Activated naive CD8-positive, alpha-beta T cell treated with anti-CD3 and anti-CD28 coated beads, Interleukin-2, amount 50 U/mL, for 24 hours (primary cell): ENCODE measurements around the gene PAX6.

Experiments
- ATAC-seq: fragments of 150-1000 bp; cut with Tn5 transposase; one replicate; pipeline ENCODE4 v1.10.0; 2021
- DNase-seq: peaks from one replicate; pipeline ENCODE4 v3.0.0; 2021
- H3K27ac Mint-ChIP-seq: one replicate; pipeline ENCODE4 v1.8.0; 2021; ENCODE audit warnings: mild to moderate bottlenecking, mixed read lengths
- H3K27me3 Mint-ChIP-seq: one replicate; pipeline ENCODE4 v1.8.0; 2021; ENCODE audit warnings: mixed read lengths
- H3K36me3 Mint-ChIP-seq: one replicate; pipeline ENCODE4 v1.8.0; 2021; ENCODE audit warnings: low read depth, mixed read lengths
- H3K4me1 Mint-ChIP-seq: one replicate; pipeline ENCODE4 v1.8.0; 2021; ENCODE audit warnings: mixed read lengths
- H3K4me3 Mint-ChIP-seq: one replicate; pipeline ENCODE4 v1.8.0; 2021; ENCODE audit warnings: mild to moderate bottlenecking, moderate library complexity, mixed read lengths
- H3K9me3 Mint-ChIP-seq: one replicate; pipeline ENCODE4 v1.8.0; 2021; ENCODE audit warnings: mixed read lengths

The PAX6 gene

GRCh38 chr11:31786996-31787685 is 24.0 kb downstream of the PAX6 start:
- no peak for ATAC-seq
- H3K9me3 Mint-ChIP-seq: no peaks in the 10 kb centered on the region
- H3K27me3 Mint-ChIP-seq: peaks cover 9% of the 10 kb centered on the region
- no peak overlapping the region for H3K4me3 Mint-ChIP-seq
- no peak overlapping the region for H3K27ac Mint-ChIP-seq
- no peak for DNase-seq
- no peaks in the 10 kb centered on the region for H3K4me1 Mint-ChIP-seq
- peaks cover 4% of the 10 kb centered on the region for H3K36me3 Mint-ChIP-seq

GRCh38 chr11:31784611-31785010 is 26.5 kb downstream of the PAX6 start:
- Mint-ChIP-seq H3K36me3 (peaks cover 6% of the 10 kb centered on the region), H3K27me3 (no peaks in the 10 kb centered on the region), H3K9me3 (no peaks in the 10 kb centered on the region), H3K4me1 (no peaks in the 10 kb centered on the region), H3K27ac (no peak overlapping the region), H3K4me3 (no peak overlapping the region)
- DNase-seq (no peak), ATAC-seq (no peak)

DNA sequence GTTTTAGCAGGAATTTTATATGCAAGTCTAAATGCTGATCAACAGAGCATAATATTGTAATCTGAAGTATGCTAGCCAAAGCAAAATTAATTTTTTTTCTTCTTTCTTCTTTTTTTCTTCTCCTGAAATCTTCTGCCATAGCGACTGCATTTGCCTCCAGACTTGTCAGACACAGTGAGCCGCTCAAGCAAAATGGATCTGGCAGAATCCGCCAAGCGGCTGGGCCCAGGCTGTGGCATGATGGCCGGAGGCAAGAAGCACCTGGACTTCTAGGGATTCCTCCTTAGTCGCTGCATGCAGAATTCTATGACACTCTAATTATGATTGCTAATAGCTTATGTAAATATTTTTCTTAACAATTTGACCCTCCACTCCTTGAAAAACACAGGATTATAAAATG is 27.9 kb downstream of the PAX6 start:
- ATAC-seq: no peak
- Mint-ChIP-seq H3K4me1 (no peaks in the 10 kb centered on the region), H3K27ac (no peak overlapping the region), H3K9me3 (no peaks in the 10 kb centered on the region), H3K36me3 (peaks cover 6% of the 10 kb centered on the region), H3K4me3 (no peak overlapping the region), H3K27me3 (no peaks in the 10 kb centered on the region)
- no peak for DNase-seq

- Mint-ChIP-seq H3K9me3 (peaks cover 3% of the 10 kb centered on the region), H3K4me1 (no peaks in the 10 kb centered on the region), H3K27me3 (no peaks in the 10 kb centered on the region), H3K36me3 (peaks cover 8% of the 10 kb centered on the region), H3K4me3 (no peak overlapping the region), H3K27ac (no peak overlapping the region)
- ATAC-seq: no peak
- no peak for DNase-seq
Measured at GRCh38 chr11:31782257-31782656, 28.9 kb downstream of the PAX6 start.

- Mint-ChIP-seq H3K27me3 (no peaks in the 10 kb centered on the region), H3K36me3 (peaks cover 8% of the 10 kb centered on the region), H3K4me3 (no peak overlapping the region), H3K27ac (no peak overlapping the region), H3K9me3 (peaks cover 3% of the 10 kb centered on the region), H3K4me1 (no peaks in the 10 kb centered on the region)
- DNase-seq (no peak), ATAC-seq (no peak)
Measured at GRCh38 chr11:31780480-31780971, 30.6 kb downstream of the PAX6 start.

DNA sequence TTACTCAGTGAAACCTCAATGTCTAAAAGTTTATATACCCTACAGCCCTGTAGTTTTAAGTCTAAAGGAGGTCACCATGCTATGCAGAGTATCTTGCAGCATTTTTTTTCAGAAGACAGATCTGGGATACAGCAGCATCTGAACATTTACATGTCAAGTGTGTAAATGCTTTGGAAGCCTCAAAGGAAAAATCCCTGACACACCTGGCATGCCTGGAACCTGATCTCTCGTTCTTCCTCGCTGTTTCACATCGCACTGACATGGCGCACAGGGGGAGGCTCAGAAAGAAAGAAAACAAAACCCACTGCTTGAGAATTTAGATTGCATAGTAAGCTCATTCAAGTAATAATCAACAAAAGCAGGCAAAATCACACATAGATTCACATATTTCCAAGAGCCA is 31.0 kb downstream of the PAX6 start:
- H3K27me3 Mint-ChIP-seq: no peaks in the 10 kb centered on the region
- H3K36me3 Mint-ChIP-seq: peaks cover 8% of the 10 kb centered on the region
- ATAC-seq: no peak
- no peak for DNase-seq
- H3K4me1 Mint-ChIP-seq: no peaks in the 10 kb centered on the region
- no peak overlapping the region for H3K4me3 Mint-ChIP-seq
- H3K9me3 Mint-ChIP-seq: peaks cover 3% of the 10 kb centered on the region
- H3K27ac Mint-ChIP-seq: no peak overlapping the region

GRCh38 chr11:31779374-31779791 is 31.7 kb downstream of the PAX6 start:
- DNase-seq (no peak), ATAC-seq (no peak)
- no peaks in the 10 kb centered on the region for H3K27me3 Mint-ChIP-seq

GRCh38 chr11:31772412-31772811 is 38.7 kb downstream of the PAX6 start:
- ATAC-seq (no peak), DNase-seq (no peak)
- H3K36me3 Mint-ChIP-seq: peaks cover 9% of the 10 kb centered on the region
- peaks cover 1% of the 10 kb centered on the region for H3K9me3 Mint-ChIP-seq
- no peaks in the 10 kb centered on the region for H3K27me3 Mint-ChIP-seq
- no peak overlapping the region for H3K27ac Mint-ChIP-seq
- H3K4me1 Mint-ChIP-seq: no peaks in the 10 kb centered on the region
- no peak overlapping the region for H3K4me3 Mint-ChIP-seq

More at GRCh38 chr11:31779374-31779791, 31.7 kb downstream of the PAX6 start:
- H3K27ac Mint-ChIP-seq: no peak overlapping the region
- peaks cover 3% of the 10 kb centered on the region for H3K9me3 Mint-ChIP-seq
- no peaks in the 10 kb centered on the region for H3K4me1 Mint-ChIP-seq
- H3K4me3 Mint-ChIP-seq: no peak overlapping the region
- H3K36me3 Mint-ChIP-seq: peaks cover 8% of the 10 kb centered on the region

DNA sequence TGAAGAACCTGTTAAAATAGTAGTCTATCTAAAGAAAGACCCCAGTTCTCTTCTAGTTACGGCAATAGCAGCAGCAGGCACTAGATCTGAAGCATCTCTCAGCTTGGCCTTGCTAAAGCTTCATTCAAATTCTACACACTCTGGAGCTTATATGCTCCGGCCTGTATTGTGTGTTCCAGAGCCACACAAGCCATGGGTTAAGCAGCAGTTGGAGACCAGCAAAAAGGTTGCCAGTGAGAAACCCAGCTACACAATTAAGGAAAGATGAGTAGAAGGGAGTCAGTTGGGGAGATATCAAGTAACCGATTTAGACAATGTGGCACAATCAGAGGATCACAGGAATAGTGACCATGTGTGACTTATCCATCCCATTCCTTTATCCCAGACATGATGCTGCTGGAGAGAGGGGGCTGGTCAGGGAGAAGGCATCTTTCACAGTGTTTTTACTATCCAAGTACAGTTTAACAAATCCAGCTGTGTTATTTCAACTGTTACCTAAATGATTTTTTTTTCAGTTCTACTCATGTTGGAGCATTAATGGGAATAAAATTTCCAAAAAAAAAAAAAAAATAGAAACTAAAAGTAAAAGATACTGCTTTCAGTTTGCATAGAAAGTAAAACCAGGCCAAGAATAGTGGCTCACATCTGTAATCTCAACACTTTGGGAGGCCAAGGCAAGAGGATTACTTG is 41.0 kb downstream of the PAX6 start:
- no peaks in the 10 kb centered on the region for H3K4me1 Mint-ChIP-seq
- no peak for DNase-seq

GRCh38 chr11:31768749-31769640 is 42.1 kb downstream of the PAX6 start:
- no peaks in the 10 kb centered on the region for H3K27me3 Mint-ChIP-seq
- no peak overlapping the region for H3K4me3 Mint-ChIP-seq
- DNase-seq (no peak), ATAC-seq (no peak)
- no peak overlapping the region for H3K27ac Mint-ChIP-seq
- H3K36me3 Mint-ChIP-seq: peaks cover 8% of the 10 kb centered on the region
- no peaks in the 10 kb centered on the region for H3K9me3 Mint-ChIP-seq
- H3K4me1 Mint-ChIP-seq: no peaks in the 10 kb centered on the region

More for the DNA sequence above, 41.0 kb downstream of the PAX6 start:
- Mint-ChIP-seq H3K36me3 (peaks cover 8% of the 10 kb centered on the region), H3K27me3 (no peaks in the 10 kb centered on the region), H3K9me3 (no peaks in the 10 kb centered on the region), H3K4me3 (no peak overlapping the region), H3K27ac (no peak overlapping the region)
- ATAC-seq: no peak

- H3K9me3 Mint-ChIP-seq: no peaks in the 10 kb centered on the region
- H3K4me3 Mint-ChIP-seq: no peak overlapping the region
- DNase-seq: no peak
- H3K27me3 Mint-ChIP-seq: no peaks in the 10 kb centered on the region
- no peak overlapping the region for H3K27ac Mint-ChIP-seq
- H3K4me1 Mint-ChIP-seq: no peaks in the 10 kb centered on the region
- peaks cover 6% of the 10 kb centered on the region for H3K36me3 Mint-ChIP-seq
- ATAC-seq: no peak
Measured at GRCh38 chr11:31767685-31768084, 43.4 kb downstream of the PAX6 start.

GRCh38 chr11:31767066-31767465 is 44.1 kb downstream of the PAX6 start:
- Mint-ChIP-seq H3K27ac (no peak overlapping the region), H3K36me3 (peaks cover 3% of the 10 kb centered on the region), H3K27me3 (no peaks in the 10 kb centered on the region), H3K4me3 (no peak overlapping the region), H3K4me1 (no peaks in the 10 kb centered on the region), H3K9me3 (no peaks in the 10 kb centered on the region)
- ATAC-seq: no peak
- DNase-seq: no peak

DNA sequence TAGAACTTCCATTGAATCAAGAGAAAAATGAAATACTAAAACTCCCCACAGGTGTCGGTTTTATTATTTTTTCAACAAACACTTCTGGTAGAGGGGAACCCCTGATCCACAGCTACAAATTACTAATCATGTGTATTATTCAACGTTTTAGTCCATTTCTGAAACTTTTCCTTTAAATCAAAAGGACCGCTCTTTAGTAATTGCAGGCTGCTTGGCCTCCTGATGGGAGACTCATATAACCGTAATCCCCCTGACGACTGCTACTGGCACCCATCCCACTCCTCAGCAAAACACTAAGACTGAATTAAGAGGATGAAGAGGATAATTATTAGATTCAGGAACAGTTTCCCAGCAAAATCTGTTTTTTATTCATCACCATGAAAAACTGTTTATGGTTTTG is 46.4 kb downstream of the PAX6 start:
- Mint-ChIP-seq H3K9me3 (no peaks in the 10 kb centered on the region), H3K27me3 (no peaks in the 10 kb centered on the region), H3K27ac (no peak overlapping the region), H3K36me3 (no peaks in the 10 kb centered on the region), H3K4me1 (no peaks in the 10 kb centered on the region), H3K4me3 (no peak overlapping the region)
- DNase-seq: no peak
- ATAC-seq: no peak

GRCh38 chr11:31764261-31764660 is 46.9 kb downstream of the PAX6 start:
- no peak overlapping the region for H3K4me3 Mint-ChIP-seq
- no peaks in the 10 kb centered on the region for H3K27me3 Mint-ChIP-seq
- ATAC-seq (no peak), DNase-seq (no peak)
- H3K27ac Mint-ChIP-seq: no peak overlapping the region
- H3K4me1 Mint-ChIP-seq: no peaks in the 10 kb centered on the region
- no peaks in the 10 kb centered on the region for H3K9me3 Mint-ChIP-seq
- no peaks in the 10 kb centered on the region for H3K36me3 Mint-ChIP-seq
